NCI-H82 treated with DMSO at 0.1 percent for 48 hours (cell line): ENCODE data around the gene PFN3.
"Not testable (repeated sequence)": the region's sequence is repeated elsewhere in the genome, so short reads cannot be mapped to it uniquely, and the experiment has no call there.

ENCODE experiments used
- DNase-seq: peaks from one replicate; lab custom pipeline; 2025; ENCODE audit not compliant: unreplicated experiment; lab: John Stamatoyannopoulos, UW

Gene PFN3

DNA sequence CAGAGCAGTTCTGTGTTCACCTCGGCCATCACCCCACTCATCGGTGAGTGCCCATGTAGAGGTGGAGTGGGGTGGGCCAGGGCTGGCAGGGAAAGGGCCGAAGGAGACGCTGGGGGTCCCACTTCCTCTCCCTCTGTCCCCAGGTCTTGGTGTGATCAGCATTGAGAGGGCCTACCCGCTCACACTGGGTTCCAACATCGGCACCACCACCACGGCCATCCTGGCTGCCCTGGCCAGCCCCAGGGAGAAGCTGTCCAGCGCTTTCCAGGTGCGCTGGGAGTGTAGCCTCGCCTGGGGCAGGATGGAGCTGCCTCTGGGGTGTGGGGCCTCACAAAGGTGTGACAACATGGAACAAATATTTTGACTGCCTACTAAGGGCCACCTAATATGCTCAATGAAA lies 3.7 kb downstream of the PFN3 start:
- DNase-seq = no peak

DNA sequence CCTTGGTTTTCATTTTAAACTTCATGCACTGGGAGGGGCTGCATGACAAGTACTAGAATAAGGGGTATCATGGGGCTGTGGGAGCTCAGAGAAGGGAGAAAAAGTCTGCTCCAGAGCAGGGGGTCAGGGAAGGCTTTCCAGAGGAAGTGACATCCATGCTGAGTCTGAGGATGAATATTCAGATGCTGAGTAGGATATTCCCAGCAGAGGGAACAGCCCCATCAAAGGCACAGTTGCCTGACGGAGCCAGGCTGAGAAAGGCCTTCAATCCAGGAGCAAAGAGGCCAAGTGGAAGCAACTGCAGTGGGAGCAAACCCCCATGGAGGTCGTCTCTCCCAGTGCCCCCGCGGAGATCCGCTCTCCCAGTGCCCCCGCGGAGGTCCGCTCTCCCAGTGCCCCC lies 4.4 kb downstream of the PFN3 start:
- no peak for DNase-seq

DNA sequence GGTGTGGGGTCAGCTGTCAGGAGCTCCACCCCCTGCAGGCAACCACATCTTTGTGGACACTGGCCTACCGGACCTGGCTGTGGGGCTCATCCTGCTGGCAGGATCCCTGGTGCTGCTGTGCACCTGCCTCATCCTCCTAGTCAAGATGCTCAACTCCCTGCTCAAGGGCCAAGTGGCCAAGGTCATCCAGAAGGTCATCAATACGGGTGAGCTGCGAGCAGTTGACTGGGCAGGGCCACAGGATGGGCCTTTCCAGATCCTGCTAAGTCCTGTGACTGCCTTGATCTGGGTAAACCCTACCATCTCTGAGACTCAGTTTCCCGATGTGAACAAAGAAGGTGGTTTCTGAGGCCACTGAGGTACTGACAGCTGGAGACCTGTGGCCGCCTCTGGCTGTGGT lies 6.5 kb downstream of the PFN3 start:
- DNase-seq = no peak

DNA sequence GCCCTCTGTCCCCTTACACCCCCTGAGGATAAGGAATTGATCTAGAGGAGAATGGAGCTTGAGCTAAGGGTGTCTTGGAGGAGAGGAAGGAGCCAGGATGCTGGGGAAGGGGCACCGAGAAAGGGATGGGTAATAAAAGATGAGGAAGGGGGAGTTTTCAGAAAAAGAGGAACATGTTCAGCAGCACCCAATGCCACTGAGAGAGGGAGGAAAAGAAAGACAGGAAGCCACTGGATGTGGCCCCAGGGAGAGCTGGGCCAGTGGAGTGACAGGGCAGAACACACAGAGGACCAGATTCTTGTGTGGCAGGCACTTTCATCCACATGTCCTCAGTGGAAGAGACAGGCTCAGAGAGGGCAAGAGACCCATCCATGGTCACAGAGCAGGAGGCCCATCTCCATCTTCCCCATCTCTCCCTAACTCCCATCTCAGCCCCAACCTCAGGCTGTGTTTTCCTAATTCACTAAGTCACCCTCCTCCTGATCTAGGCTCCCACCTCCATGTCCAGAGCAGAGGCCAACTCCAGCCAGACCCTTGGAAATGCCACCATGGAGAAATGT lies 7.2 kb downstream of the PFN3 start:
- DNase-seq = no peak

DNA sequence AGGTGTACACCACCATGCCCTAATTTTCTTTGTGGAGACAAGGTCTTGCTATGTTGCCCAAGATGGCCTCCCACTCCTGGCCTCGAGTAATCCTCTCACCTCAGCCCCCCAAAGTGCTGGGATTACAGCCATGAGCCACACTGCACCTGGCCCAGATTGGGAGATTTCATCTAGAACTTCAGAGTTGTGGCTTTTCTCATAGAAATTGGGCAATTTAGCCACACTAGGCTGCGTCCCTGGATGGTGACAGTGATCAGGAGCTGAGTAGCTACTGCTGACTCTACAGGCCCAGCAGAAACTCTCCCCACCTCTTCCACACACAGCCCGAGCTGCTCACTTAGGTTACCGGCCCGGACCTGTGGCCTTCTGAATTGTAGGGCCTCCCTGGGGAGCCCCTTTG lies 7.7 kb downstream of the PFN3 start:
- DNase-seq = no peak

DNA sequence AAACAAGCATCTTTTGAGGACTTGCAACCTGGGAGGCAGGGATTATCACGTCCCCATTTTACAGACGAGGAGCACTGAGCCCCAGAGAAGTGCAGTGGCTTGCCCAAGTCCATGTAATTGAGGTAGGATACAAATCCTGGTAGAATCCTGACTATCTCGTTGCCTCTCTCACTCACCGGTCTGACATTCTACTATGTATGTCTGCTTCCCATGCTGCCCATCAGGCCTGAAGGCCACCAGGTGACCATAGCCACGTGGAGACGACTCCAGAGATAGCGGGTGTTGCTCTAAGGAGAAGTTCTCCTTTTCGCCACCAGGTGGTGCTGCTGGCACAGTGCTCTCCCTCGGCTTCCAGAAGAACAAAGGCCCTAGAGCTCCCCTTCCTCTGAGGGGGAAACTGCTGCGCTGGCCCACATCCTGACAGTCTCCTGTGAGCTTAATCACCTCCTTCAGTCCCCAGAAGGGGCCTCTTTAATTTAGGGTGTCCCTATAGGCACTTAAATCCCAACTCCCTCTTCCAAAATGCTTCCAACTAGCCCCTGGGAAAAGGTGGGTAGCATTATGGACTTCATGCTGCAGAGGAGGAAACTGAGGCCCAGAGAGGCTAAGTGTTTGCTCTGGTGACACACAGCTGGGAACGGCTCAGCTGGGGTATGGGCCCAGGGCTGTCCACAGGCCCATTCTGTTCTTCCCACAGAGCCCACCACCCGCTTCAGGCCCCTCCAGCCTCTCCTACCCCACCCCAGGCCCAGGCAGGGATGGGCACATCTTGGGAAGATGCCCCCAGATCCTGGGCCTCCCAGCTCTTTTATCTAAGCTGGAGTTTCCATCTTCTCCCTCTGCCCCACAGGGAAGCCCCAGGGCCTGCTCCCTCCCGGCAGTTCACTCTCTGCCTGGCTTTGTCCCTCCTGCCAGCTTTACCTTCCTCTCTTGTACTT lies 9.8 kb downstream of the PFN3 start:
- peak; percentile 20 for DNase-seq

DNA sequence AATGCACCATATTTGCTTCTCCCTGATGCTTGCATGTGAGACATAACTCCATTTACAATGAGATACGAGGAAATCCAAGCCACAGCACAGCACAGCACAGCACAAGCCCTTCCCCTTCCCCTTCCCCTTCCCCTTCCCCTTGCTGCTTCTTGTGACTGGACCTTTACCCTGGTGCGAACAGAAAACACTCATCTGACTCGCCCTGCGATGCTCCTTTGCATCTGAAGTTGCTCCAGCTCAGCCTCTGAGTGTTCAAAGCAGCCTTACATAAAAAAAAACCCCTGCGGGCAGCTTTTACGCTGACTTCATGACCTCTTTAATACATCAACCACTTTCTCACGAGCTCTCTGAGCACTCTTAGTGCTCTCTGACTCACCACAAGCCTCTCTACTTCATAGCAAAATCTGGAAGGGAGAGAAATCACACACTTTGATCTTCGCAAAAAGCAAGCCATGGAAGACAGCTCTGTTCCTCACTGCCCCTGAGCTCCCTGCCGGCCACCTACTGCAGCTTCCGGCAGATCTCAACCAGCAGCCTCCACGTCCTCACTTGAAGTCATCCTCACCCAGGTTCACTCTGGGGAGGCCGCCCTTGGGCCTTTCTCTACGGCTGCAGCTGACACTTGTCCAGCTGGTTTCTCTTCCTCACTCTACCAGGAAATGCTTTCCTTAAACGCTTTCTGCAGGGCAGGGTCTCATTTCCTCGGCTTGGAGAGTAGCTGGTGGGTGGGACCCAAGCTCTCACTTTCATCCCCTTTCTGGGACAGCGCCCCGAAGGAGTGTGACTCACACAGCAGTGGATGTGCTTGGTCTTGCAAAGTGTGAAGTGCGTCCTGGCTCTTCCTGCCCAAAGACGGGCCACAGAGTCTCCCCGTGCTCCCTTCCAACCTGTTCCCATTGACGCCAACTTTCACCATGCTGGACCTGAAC lies 11.0 kb downstream of the PFN3 start:
- DNase-seq = no peak

DNA sequence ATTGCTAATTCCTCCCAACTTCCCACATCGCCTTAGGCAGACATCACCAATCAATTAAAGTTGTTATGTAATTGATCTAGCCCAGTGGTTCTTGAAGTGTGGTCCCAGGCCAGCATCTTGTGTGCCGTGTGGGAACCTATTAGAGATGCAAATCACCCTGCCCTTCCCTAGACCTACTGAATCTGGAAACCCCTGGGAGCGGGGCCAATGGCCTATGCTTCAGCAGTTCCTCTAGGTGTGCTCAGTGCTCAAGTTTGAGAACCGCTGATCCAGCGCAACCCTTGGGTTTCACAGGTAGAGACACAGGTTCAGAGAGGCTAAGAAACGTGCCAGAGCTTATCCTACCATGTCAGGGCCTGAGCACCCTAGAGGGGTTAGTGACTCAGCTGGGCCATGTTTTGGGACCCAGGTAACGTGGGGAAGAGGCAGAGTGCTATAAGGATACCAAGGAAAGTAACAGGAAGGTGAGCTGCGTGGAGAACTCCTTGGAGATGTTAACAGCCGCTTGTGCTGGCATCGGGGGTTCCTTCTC lies 11.9 kb downstream of the PFN3 start:
- DNase-seq = no peak

DNA sequence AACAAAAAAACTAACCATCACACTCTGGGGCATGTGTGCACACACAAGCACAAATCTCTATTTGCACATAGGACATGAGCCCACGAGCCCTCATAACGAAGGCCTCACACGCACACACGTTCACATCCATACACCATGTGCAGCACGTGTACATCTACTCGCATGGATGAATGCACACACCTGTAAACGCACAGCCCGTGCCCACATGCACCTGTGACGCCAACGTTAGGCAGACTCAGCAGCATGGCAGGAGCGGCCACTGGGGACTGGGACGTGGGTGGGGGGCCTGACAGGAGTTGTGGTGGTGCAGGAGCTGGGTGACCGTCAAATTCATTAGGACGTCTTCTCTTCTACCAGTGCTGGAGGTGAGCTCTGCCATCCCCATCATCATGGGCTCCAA lies 13.1 kb downstream of the PFN3 start:
- no peak for DNase-seq

DNA sequence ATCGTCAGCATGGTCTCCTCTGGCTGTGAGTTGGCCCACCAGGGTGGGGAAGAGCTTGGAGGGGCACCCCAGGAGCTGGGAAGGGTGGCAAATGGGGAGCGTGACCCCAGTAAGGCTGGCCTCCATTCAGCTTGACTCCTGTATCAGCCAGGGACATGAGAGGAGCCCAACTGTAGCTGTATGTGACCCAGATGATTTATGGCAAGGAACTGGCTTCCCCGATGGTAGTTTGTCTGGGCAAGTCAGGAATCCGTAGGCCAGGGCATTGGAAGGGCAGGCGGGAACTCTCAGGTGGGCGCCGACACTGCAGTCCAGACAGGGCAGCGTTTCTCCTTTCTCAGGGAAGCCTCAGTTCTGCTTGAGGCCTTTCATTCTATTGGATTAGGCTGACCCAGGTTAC lies 13.9 kb downstream of the PFN3 start:
- peak; percentile 13 for DNase-seq

DNA sequence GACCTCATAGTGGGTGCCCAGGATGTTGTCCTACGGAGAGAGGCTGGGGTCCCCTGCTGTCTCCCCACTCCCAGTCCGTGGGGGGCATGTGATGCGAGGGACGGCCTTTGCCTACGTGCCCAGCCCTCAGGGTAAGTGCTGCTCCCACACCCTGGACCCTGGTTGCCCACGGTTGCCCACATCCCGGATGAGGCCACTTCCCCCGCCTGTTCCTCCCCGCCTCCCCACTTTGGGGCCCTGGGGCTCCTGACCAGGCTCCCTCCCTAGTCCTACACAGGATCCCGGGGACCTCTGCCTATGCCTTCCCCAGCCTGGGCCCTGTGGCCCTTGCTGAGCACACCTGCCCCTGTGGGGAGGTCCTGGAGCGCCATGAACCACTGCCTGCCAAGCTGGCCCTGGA lies 14.7 kb downstream of the PFN3 start:
- no peak for DNase-seq

DNA sequence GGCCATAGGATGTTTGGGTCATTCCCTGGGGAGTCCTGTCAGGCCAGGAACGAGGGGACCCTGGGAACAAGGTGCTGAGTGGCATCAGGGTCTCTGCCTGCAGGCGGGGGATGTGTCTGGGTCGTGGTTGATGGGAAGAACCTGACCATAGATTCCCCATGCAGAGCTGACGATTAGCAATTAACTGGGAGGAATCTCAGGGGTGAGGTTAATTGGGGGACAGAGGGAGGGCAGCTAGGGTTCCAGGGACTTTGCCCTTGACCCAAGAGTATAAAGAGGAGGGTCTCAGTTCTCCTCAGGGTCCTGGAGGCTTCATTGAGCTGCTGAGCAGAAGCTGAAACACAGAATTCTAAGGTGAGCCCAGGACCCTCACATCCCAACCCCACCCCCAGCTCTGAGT lies 16.3 kb downstream of the PFN3 start, which contains the start of gene SLC34A1:
SLC34A1 (plus strand) TSS at position 301 of the 400 bp plus-strand sequence. CDS start 1,308 bp downstream, outside the sequence.
- no peak for DNase-seq

DNA sequence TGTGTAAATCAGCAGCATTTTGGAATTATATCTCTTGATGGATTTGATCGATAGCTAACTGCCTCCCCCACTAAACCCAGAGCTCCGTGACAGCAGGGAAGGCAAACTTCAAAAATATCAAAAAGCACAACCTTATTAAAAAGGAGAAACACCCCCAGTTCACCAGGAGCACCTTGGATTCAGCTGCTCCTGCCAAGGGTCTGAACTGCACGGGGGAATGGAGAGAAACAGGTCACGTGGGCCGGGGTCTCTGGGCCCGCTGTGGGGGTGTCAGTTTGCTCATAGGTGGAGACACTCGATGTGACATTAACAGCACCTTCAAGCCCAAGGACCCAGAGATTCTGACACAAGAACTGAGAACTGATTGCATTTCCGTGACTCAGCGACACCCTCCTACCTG lies 17.3 kb downstream of the PFN3 start:
- DNase-seq = no peak

DNA sequence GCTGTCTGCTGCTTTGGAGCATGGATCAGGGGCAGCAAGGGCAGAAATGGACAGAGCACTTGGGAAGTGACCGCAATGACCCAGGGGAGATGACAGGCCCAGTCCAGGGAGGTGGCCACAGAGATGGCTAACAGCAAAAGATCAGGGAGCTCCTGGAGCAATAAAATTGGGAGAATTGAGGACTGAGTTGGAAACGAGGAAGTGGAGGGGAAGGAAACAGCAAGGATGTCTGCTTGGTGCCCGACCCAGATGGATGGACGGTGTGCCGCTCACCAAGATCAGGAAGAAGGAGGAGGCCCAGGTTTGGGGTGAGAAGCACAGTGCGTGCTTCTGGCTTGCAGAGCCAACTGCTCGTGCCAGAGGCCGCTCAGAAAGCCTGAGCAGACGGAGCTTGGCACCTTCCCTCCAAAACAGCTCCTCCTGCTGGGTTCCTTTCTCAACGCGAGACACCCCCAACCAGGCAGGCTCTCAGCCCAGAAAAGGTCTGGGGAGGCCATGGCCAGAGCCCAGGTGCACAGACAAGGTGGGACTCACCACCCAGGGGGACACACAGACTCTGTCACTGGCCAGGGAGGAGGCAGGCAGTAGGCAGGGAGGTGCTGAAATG lies 17.9 kb downstream of the PFN3 start:
- DNase-seq = no peak

DNA sequence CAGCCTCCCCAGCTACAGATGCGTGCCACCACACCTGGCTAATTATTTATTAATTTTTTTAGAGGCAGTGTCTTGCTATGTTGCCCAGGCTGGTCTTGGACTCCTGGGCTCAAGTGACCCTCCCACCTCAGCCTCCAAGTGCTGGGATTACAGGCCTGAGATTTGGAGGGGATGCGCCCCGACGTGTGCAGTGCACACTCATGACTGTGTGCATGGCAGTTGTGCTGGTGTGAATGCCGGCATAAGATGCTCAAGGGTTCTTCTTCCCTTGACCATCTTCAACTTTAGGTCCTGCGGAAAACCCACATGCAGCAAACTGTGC lies 19.7 kb downstream of the PFN3 start:
- no peak for DNase-seq

DNA sequence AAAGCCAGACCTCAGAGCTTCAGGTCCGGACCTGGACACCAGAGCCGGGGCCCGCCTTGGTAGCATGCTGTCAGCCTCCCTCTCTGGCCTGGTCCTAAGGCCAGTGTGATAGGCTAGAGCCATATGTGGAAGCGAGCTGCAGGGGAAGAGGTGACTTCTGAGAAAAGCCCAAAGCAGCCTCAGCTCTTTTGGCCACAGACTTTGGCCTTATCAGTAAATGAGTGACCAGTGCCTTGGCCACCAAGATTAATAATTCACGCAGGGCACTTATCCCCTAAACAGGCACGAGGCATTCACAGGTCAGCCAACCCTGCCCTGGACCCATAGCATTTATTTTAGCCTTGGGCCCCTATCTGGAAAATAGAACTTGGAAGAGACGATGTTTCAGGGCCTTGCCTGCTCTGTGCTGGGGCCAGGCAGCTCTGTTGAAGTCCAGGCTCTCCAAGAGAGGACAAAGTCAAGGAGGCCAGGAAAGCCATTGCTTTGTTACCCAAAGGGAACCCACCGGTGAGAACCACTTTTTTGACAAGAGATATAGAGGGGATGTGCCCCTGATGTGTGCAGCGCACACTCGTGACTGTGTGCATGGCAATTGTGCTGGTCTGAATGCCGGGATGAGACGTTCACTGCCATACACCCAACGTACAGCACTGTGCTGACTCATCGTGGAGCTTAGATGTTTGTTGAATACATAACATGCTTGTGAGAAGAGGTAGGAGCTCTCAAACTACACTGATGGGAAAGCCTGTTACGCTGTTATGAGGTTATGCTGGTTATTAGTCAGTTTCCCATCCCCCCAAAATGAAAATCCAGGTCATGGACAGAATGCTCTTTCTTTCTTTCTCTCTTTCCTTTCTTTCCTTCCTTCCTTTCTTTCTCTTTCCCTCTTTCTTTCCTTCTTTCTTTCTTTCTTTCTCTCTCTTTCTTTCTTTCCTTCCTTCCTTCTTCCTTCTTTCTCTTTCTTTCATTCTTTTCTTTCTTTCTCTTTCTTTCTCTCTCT lies 21.3 kb downstream of the PFN3 start:
- DNase-seq = no peak

DNA sequence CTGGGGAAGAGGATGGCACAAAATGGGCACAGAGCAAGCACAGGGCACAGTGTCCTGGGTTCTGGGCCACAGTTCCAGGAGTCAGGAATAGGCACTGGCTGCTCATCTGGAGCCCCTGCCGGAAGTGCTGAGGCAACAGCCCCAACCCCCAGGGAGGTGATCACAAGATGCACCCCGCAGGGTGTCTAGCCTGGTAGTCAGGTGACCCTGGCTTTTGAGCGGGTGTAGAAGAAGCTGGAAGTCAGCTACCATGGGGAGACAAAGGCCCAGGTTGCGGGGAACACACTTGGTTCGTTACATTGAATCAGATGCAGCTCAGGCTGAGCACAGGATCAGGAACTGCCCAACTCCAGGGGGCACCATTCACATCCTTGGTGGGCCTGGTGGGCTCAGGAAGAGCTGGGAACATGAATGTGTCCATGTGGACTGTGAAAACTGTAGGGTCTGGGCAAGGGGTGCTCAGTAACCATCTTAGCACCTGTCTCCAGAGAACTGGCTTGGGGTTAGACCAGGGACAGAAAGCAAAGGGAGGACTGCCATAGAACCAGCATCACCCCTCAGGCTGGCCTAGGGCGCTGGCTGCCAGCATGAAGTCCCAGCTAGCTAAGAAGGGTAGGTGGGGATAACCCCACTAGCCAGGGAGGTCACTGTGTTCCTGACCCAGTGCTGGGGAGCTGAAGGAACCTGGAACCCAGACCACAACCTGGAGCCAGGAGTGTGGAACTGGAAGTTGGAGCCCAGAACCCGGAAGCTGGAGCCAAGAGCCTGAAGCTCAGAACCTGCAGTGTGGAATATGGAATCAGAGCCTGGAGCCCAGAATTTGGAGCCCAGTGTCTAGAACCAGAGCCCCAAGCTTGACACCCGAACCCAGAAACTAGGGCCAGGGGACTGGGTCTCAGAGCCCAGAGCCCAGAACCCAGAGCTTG lies 22.3 kb downstream of the PFN3 start:
- DNase-seq = no peak

DNA sequence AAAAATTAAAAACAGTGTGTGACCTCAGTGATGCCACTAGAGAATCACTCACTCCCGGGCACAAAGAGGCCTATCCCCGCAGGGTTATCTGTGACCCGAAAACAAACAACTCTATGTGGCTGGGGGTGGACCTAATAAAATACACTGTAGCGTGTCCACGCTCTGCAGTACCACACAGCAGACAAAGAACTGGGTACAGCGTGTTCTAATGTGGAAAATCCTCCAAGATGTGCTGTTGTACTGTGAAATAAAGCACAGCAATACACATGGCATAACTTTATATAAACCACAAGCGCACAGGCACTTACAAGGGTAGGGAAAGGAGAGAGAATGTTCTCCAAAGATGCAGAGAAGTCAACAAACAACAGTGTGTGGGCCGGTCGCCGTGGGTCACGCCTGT lies 24.4 kb downstream of the PFN3 start:
- no peak for DNase-seq

DNA sequence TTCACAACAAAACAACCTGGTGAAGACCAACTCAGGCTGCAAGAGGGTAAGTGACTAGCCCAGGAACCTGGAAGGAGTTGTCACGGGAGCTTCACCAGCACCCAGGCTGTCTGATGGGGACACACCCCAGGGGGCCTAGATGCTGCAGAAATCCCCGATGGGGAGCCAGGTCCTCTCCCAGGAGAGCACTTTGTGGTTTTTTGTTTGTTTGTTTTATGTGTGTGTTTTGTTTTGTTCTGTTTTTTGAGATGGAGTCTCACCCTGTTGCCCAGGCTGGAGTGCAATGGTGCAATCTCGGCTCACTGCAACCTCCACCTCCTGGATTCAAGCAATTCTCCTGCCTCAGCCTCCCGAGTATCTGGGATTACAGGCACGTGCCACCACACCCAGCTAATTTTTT lies 24.9 kb downstream of the PFN3 start:
- not testable (repeated sequence) for DNase-seq
